ENCODE measurements around the gene TESK2. TPM values are rescaled to one million over a fixed set of nuclear protein-coding genes. Genes with fewer than 3 reads are reported as not detected.

Gene TESK2
- total and polyA plus RNA-seq, 12 donors = 0.77 to 2.6 (median 1.3) TPM

- no peaks in the 10 kb centered on the region for H3K27me3 ChIP-seq
- TF ChIP-seq CTCF (IDR thresholded peaks at IDR 0.05) = no peak
These were observed 173.8 kb downstream of the TESK2 start for GRCh38 chr1:45317166-45317565.

GRCh38 chr1:45314266-45314665, 176.7 kb downstream of the TESK2 start:
- no peaks in the 10 kb centered on the region for H3K9me3 ChIP-seq
- no peaks in the 10 kb centered on the region for H3K36me3 ChIP-seq
- 87 to 89% methylated on average over 3 of the region's 3 CpGs for WGBS, 2 donors
- no peak for TF ChIP-seq CTCF (IDR thresholded peaks at IDR 0.05)
- H3K27ac ChIP-seq = no peak overlapping the region
- DNase-seq (no peak), ATAC-seq (no peak)
- intact Hi-C loops (cut with DNase I) = no loop called here
- no peak overlapping the region for H3K4me3 ChIP-seq
- H3K4me1 ChIP-seq = no peaks in the 10 kb centered on the region
- no peaks in the 10 kb centered on the region for H3K27me3 ChIP-seq

More at GRCh38 chr1:45317166-45317565, 173.8 kb downstream of the TESK2 start:
- Histone ChIP-seq H3K4me1 (no peaks in the 10 kb centered on the region), H3K4me3 (no peak overlapping the region), H3K36me3 (no peaks in the 10 kb centered on the region), H3K27ac (no peak overlapping the region), H3K9me3 (no peaks in the 10 kb centered on the region)
- DNase-seq = no peak
- ATAC-seq = no peak
- intact Hi-C loops (cut with DNase I) = no loop called here
- WGBS, 2 donors = 45 to 46% methylated on average over 4 of the region's 4 CpGs

- H3K27me3 ChIP-seq = no peaks in the 10 kb centered on the region
- intact Hi-C loops (cut with DNase I) = loop anchor here in 7 of 10 donors (10.0 kb wide), 4 partner anchors 472 to 572 kb away; partner anchors contain the start of genes BEST4 (in 3 of the 7), KIF2C (in 2 of the 7) and RNU5D-1 (in 2 of the 7)
- 80 to 81% methylated on average over 3 of the region's 3 CpGs for WGBS, 2 donors
- no peaks in the 10 kb centered on the region for H3K36me3 ChIP-seq
- no peak for TF ChIP-seq CTCF (IDR thresholded peaks at IDR 0.05)
- no peak for DNase-seq
- no peak overlapping the region for H3K4me3 ChIP-seq
- H3K9me3 ChIP-seq = no peaks in the 10 kb centered on the region
- peaks cover 0 to 17% (median 10%) of the 10 kb centered on the region in 9 donors for H3K4me1 ChIP-seq
- H3K27ac ChIP-seq = no peak overlapping the region
- no peak for ATAC-seq
These were observed 184.1 kb downstream of the TESK2 start for GRCh38 chr1:45306905-45307304.

- ATAC-seq (no peak), DNase-seq (no peak)
- TF ChIP-seq CTCF (IDR thresholded peaks at IDR 0.05) = no peak
- Histone ChIP-seq H3K9me3 (no peaks in the 10 kb centered on the region), H3K27me3 (no peaks in the 10 kb centered on the region), H3K36me3 (no peaks in the 10 kb centered on the region), H3K4me1 (peaks cover 0 to 17% (median 10%) of the 10 kb centered on the region in 9 donors), H3K4me3 (no peak overlapping the region), H3K27ac (no peak overlapping the region)
- 54% methylated on average over 8 of the region's 8 CpGs for WGBS, 2 donors
- intact Hi-C loops (cut with DNase I) = loop anchor here in 7 of 10 donors (10.0 kb wide), 4 partner anchors 472 to 572 kb away; partner anchors contain the start of genes BEST4 (in 3 of the 7), KIF2C (in 2 of the 7) and RNU5D-1 (in 2 of the 7)
These were observed 184.6 kb downstream of the TESK2 start for GRCh38 chr1:45306319-45306718.

Data from heart right ventricle (tissue), 16 donors.